GM12865 (cell line): ENCODE measurements around the gene MAGI1.

Experiments used
- DNase-seq: peaks from one replicate; pipeline ENCODE4 v3.0.0; 2010; ENCODE audit warnings: low read depth
- H3K4me3 ChIP-seq: 2 replicates; pipeline ENCODE4 v1.5.1; 2011; ENCODE audit warnings: mild to moderate bottlenecking, low read depth, low read length, control low read depth
- TF ChIP-seq, protein P1 (sequence below): IDR thresholded peaks from 2 replicates; pipeline ENCODE4 v1.5.1; 2011; ENCODE audit warnings: low read length, control low read depth, low read depth, inconsistent platforms; ENCODE audit not compliant: insufficient read depth; ENCODE audit errors: missing control alignments

MAGI1 gene

GRCh38 chr3:65778968-65779367, 259.8 kb downstream of the MAGI1 start:
- no peak overlapping the region for H3K4me3 ChIP-seq
- TF ChIP-seq, protein P1, sequence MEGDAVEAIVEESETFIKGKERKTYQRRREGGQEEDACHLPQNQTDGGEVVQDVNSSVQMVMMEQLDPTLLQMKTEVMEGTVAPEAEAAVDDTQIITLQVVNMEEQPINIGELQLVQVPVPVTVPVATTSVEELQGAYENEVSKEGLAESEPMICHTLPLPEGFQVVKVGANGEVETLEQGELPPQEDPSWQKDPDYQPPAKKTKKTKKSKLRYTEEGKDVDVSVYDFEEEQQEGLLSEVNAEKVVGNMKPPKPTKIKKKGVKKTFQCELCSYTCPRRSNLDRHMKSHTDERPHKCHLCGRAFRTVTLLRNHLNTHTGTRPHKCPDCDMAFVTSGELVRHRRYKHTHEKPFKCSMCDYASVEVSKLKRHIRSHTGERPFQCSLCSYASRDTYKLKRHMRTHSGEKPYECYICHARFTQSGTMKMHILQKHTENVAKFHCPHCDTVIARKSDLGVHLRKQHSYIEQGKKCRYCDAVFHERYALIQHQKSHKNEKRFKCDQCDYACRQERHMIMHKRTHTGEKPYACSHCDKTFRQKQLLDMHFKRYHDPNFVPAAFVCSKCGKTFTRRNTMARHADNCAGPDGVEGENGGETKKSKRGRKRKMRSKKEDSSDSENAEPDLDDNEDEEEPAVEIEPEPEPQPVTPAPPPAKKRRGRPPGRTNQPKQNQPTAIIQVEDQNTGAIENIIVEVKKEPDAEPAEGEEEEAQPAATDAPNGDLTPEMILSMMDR, result no peak
- DNase-seq, result no peak

GRCh38 chr3:65777050-65777449, 261.7 kb downstream of the MAGI1 start:
- DNase-seq, result no peak
- H3K4me3 ChIP-seq, result no peak overlapping the region
- TF ChIP-seq, protein P1, result no peak

GRCh38 chr3:65776494-65776893, 262.2 kb downstream of the MAGI1 start:
- TF ChIP-seq, protein P1, result no peak
- H3K4me3 ChIP-seq, result no peak overlapping the region
- DNase-seq, result no peak

- no peak overlapping the region for H3K4me3 ChIP-seq
- DNase-seq, result no peak
- TF ChIP-seq, protein P1, result no peak
Measured at GRCh38 chr3:65776081-65776480, 262.6 kb downstream of the MAGI1 start.

- DNase-seq, result no peak
- TF ChIP-seq, protein P1, result no peak
- no peak overlapping the region for H3K4me3 ChIP-seq
Measured at GRCh38 chr3:65772758-65773157, 266.0 kb downstream of the MAGI1 start.

DNA sequence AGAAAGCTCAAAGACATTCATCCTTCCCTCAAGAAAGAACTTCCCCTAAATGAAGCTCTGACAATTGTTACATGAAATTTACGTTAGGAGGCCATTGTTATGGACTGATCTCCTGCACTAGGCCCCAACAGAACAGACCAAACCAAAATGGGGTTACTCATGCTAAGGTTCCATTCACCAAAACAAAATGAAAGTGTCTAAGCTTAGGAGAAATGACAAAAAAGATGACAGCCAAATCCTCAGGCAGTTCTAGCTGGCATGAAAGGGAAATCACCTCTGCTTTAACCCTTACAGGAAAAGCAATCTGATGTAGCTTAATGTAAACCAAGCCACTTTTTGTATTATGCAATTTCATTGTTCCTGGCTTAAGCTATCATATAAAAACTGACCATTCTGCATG, 271.2 kb downstream of the MAGI1 start:
- TF ChIP-seq, protein P1, result no peak
- no peak for DNase-seq
- H3K4me3 ChIP-seq, result no peak overlapping the region

DNA sequence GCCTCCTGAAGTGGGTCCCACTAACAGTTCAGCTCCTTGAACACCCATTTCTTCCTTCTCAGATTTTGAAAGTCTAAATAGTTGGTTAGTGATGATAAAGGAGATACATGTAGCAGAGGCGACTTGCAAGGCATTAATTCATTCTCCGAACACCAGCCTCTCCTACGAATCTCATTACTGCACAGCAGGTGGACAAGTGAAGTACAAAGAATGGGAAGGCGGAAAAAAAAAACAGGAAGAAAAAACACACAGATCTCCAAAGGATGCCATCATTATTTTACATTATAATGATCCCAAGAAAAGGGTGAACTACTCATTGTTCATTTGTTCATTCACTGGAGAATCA, 276.5 kb downstream of the MAGI1 start:
- H3K4me3 ChIP-seq, result no peak overlapping the region
- no peak for DNase-seq
- TF ChIP-seq, protein P1, result no peak
